Measurements from ENCODE around the gene TOP2A. TPM values are rescaled to one million over a fixed set of nuclear protein-coding genes. Genes with fewer than 3 reads are reported as not detected.
A peak's percentile ranks its signal among the peaks of the same experiment; 100 is the strongest.

Gene TOP2A
- total RNA-seq, 2 donors from 2014 or later = 0.81 to 8.5 TPM

DNA sequence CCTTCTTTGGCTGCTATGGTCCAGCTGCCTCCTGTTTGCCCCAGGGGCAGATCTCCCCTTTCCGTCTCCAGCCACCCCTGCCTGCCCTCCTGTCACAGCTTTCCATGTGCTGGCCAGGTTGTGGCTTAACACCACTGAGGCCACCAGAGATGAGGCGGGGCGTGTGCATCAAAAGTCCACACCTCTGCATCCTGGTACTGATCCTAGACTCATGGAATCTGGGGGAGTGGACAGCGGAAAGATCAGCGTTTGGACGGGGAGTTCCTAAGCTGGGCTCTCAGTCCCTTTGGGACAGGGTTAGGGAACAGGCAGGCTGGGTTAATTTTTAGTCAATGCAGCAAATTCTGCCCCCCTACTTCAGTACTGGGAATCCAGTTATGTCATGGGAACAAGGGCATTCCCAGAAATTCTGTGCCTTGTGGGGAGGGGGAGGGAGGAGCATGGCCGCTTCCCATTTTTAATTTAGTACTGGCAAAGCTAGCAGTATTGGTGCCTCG is 29.5 kb upstream of the TOP2A start:
- H3K4me1 ChIP-seq (ENCODE audit: control insufficient read depth in 1 of 2, low read depth in 2 of 2) = peaks cover 48 to 90% of the 10 kb centered on the region in 2 donors
- DNase-seq (ENCODE audit: low spot score) (no peak), ATAC-seq (ENCODE audit: insufficient number of reproducible peaks, low FRiP score, low read depth) (no peak)
- no peaks in the 10 kb centered on the region for H3K9me3 ChIP-seq
- no peaks in the 10 kb centered on the region for H3K27me3 ChIP-seq (replicated peaks; ENCODE audit: insufficient read depth)
- TF ChIP-seq, protein P1, sequence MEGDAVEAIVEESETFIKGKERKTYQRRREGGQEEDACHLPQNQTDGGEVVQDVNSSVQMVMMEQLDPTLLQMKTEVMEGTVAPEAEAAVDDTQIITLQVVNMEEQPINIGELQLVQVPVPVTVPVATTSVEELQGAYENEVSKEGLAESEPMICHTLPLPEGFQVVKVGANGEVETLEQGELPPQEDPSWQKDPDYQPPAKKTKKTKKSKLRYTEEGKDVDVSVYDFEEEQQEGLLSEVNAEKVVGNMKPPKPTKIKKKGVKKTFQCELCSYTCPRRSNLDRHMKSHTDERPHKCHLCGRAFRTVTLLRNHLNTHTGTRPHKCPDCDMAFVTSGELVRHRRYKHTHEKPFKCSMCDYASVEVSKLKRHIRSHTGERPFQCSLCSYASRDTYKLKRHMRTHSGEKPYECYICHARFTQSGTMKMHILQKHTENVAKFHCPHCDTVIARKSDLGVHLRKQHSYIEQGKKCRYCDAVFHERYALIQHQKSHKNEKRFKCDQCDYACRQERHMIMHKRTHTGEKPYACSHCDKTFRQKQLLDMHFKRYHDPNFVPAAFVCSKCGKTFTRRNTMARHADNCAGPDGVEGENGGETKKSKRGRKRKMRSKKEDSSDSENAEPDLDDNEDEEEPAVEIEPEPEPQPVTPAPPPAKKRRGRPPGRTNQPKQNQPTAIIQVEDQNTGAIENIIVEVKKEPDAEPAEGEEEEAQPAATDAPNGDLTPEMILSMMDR (IDR thresholded peaks at IDR 0.05) = no peak
- peak overlapping the region; percentile 48 for H3K4me3 ChIP-seq
- no peaks in the 10 kb centered on the region for H3K36me3 ChIP-seq
- peak overlapping the region; percentile 57 to 72 for H3K27ac ChIP-seq

- H3K27ac ChIP-seq = peak overlapping the region; percentile 78 to 83
- no peaks in the 10 kb centered on the region for H3K36me3 ChIP-seq
- no peaks in the 10 kb centered on the region for H3K9me3 ChIP-seq
- peak overlapping the region; percentile 83 for H3K4me3 ChIP-seq
- TF ChIP-seq, protein P1 (IDR thresholded peaks at IDR 0.05) = no peak
- DNase-seq (ENCODE audit: low spot score) (no peak), ATAC-seq (ENCODE audit: insufficient number of reproducible peaks, low FRiP score, low read depth) (no peak)
- peaks cover 41 to 82% of the 10 kb centered on the region in 2 donors for H3K4me1 ChIP-seq (ENCODE audit: control insufficient read depth in 1 of 2, low read depth in 2 of 2)
- H3K27me3 ChIP-seq (replicated peaks; ENCODE audit: insufficient read depth) = no peaks in the 10 kb centered on the region
Observed at GRCh38 chr17:40445751-40446468, 28.2 kb upstream of the TOP2A start.

GRCh38 chr17:40443988-40444899 is 26.5 kb upstream of the TOP2A start:
- peak overlapping the region; percentile 83 for H3K4me3 ChIP-seq
- no peaks in the 10 kb centered on the region for H3K9me3 ChIP-seq
- no peak for ATAC-seq (ENCODE audit: insufficient number of reproducible peaks, low FRiP score, low read depth)
- no peak for DNase-seq (ENCODE audit: low spot score)
- H3K4me1 ChIP-seq (ENCODE audit: control insufficient read depth in 1 of 2, low read depth in 2 of 2) = peaks cover 34 to 65% of the 10 kb centered on the region in 2 donors
- H3K27ac ChIP-seq = peak overlapping the region; percentile 78 to 83
- no peaks in the 10 kb centered on the region for H3K27me3 ChIP-seq (replicated peaks; ENCODE audit: insufficient read depth)
- TF ChIP-seq, protein P1 (IDR thresholded peaks at IDR 0.05) = no peak
- H3K36me3 ChIP-seq = no peaks in the 10 kb centered on the region

DNA sequence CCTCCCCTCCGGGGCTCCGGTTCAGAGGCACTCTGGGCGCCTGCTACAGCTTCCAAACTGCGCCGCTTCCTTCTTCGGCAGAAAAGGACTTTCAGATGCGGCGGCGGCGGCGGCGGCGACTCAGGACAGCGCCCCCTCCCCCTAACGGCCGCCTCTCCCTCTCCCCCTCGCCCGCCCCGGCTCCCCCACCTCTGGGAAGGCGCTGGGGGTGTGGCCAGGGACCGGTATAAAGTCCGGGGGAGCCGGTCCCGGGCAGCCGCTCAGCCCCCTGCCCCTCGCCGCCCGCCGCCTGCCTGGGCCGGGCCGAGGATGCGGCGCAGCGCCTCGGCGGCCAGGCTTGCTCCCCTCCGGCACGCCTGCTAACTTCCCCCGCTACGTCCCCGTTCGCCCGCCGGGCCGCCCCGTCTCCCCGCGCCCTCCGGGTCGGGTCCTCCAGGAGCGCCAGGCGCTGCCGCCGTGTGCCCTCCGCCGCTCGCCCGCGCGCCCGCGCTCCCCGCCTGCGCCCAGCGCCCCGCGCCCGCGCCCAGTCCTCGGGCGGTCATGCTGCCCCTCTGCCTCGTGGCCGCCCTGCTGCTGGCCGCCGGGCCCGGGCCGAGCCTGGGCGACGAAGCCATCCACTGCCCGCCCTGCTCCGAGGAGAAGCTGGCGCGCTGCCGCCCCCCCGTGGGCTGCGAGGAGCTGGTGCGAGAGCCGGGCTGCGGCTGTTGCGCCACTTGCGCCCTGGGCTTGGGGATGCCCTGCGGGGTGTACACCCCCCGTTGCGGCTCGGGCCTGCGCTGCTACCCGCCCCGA is 25.7 kb upstream of the TOP2A start, which contains the start of gene IGFBP4:
Gene IGFBP4 (plus strand): TSS at position 255 of the 792 bp plus-strand sequence. CDS start 286 bp downstream, at position 541.
- Histone ChIP-seq H3K4me3 (peak within 1 kb of the TSS; percentile 83), H3K9me3 (no peaks in the 10 kb centered on the region), H3K4me1 (ENCODE audit: control insufficient read depth in 1 of 2, low read depth in 2 of 2) (peaks cover 27 to 57% of the 10 kb centered on the region in 2 donors), H3K27me3 (replicated peaks; ENCODE audit: insufficient read depth) (no peaks in the 10 kb centered on the region), H3K27ac (peak within 1 kb of the TSS; percentile 78 to 83), H3K36me3 (no peaks in the 10 kb centered on the region)
- ATAC-seq (ENCODE audit: insufficient number of reproducible peaks, low FRiP score, low read depth) = no peak
- no peak for DNase-seq (ENCODE audit: low spot score)
- TF ChIP-seq, protein P1 (IDR thresholded peaks at IDR 0.05) = peak; percentile 24

Measured in thoracic aorta (tissue), 2 donors.